Activated gamma-delta T cell (primary cell): Measurements from ENCODE around the gene SCMH1.
"Not testable (repeated sequence)": the region's sequence is repeated elsewhere in the genome, so short reads cannot be mapped to it uniquely, and the experiment has no call there.

Experiments used
- DNase-seq: peaks from one replicate; lab custom pipeline; 2025; lab: John Stamatoyannopoulos, UW
- total RNA-seq, 2 donors: gene quantifications; one replicate each; lab custom pipeline; 2026; lab: John Stamatoyannopoulos, UW

The SCMH1 gene
- total RNA-seq, result 26.0 to 27.3 reads per million in 2 donors

DNA sequence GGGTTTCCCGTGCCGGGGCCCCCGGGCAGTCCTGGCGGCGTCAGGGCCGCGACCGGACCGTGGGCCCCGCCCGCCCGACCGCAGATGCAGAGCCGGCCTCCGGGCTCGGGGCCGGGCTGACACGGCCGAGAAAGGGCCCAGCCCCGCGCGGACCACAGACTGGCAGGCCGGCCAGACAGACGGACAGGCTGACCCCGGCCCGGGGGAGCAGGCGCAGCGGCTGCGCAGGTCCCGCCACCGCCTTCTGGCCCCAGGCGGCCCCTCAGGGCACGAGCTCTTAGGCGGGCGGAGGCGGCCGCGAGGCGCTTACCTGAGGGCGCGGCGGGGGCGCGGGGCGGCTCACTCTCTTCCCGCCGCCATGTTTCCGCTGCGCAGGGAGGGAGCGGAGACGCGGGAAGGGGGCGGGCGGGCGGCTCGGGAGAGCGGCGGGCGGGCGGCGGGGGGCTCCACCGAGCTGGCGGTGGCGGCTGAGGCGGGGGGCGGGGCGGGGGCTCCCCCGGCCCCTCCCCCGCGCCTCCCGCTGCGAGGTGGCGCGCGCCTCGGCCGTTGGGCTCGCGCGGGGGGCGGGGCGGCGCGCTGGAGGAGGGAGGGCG, at the start of gene SCMH1:
Gene SCMH1, minus strand, starts transcription at position 558 of the 593 bp plus-strand sequence. CDS start 56,173 bp downstream, outside the sequence.
- DNase-seq, result peak; percentile 47

DNA sequence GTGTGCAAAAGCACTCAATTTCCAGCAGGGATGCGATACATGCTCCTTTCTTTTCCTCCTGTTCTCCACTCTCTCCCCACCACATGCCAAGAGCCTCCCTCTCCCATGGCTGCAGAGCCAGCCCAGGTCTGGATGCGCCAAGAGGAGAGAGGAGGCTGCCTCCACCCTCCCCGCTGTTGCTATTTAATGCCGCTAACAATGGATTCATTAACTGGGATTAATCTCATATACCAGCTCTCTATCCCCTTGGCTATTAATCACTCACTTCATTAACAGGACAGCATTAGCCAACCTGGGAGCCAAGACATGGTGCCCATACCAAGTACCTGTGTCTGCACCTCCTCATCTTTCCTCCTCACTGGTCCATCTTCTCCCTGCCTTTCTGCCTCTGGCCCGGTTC, 49.1 kb upstream of the SCMH1 start:
- DNase-seq, result no peak

DNA sequence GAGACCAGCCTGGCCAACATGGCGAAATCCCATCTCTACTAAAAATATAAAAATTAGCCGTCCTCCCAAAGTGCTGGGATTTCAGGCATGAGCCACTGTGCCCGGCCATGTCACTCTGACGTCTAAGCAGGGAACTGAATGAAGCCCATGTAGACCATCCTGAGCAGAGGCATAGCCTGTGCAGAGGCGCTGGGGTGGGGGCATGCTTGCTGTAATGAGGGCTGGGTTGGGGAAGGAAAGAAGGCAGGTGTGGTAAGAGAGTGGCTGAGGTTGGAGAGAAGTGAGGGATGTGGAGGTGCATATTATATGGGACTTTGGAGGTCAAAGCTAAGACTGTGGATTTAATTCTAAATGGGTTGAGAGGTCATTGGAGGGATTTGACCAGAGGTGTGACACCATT, 47.1 kb upstream of the SCMH1 start:
- no peak for DNase-seq

DNA sequence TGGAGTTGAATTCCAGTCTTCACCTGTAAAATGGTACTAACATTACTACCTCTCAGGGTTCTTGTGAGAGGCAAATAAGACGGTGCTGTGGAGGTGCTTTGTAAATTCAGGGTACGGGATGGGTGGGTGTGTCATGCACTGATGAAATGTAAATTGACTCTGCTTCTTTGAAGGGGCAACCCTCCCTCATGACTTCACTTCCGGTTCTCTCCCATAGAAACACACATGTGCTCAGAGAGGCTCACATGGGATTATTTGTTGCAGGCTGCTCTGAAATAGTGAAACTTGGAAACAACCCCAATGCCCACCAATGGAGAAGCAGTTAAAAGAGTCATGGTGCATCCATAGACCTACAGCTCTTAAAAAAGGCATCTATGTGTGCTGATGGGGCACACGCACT, 44.9 kb upstream of the SCMH1 start:
- DNase-seq, result no peak

DNA sequence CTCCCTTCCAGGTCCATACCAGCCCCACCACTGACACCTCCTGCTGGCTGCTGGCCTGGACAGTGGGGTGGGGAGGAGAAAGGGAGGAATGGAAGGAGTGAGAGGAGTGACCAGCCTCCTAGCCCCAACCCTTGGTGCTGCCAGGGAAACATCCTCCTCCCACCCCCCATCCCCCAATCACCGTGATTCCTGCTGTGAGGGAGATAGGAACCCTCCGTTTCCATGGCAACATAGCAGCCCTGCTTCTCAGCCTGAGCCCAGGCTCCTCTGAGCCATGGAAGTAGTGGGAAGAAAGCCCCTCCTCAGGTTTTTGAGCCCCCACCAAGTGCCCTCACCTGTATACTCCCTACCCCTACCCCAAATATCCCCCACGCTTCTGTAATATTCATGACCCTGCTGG, 44.4 kb upstream of the SCMH1 start:
- no peak for DNase-seq

DNA sequence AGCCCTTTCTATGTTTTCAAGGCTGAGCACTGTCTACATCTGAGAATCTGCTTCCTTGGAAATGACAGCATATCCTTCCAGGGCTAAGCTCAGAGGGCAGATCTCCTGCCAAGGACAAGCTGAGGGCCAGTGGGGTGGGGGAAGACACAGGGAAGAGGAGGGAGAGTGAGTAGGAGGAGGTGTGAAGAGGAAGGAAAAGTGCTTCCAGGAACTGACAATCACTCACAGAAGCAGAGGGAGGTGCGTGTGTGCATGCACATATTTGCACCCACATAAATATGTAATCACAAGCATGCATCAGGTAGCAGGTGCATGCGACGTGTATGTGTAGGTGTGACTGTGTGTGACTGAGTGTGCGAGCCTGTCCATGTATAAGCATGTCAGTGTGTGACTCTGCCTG, 43.7 kb upstream of the SCMH1 start:
- DNase-seq, result no peak

DNA sequence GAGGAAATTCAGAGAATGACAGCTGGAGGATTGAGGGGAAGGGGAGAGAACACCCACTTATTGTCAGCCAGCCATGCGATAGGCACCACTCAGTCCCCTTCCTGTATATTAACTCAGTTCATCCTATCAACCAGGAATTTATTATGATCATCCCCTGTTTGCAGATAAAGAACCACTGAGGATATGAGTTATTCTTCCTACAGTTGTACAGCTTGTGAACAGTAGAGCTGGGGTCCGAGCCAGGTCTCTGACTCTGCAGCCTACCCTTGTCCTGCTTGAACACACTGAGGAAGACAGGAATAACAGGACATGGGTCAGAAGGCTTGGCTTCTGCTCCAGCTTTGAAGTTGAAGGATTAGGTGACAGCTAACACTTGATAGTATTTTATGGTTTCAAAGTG, 42.0 kb upstream of the SCMH1 start:
- DNase-seq, result no peak

DNA sequence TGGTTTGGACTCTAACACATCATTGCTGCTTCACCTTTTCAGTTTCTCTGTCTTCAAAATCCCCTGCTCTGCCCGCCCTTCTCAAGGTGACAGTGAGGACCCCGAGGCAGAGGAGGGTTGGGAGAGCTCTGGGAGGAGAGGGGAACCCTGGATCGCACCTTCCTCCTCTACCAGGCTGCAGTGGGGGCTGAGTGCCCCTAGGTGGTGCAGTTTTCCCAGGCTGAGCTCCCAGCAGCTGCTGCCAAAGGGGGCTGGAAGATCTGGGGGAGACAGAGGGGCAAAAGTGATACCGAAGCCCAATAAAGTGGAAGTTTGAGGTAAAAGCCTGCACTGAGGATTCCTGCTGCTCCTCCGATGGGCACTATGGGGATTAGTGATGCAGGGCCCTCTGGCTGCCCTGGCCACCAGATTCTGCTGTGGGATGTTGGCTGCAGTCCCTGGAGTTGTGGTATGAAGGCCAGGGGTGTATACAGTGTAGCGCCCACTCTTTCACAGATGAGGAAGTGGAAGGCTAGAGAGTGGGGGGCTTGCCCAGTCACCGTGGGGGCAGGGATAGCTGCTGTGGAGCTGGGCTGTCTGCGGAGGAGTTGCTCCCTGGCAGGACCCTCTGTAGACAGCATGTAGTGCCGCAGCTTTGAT, 40.7 kb upstream of the SCMH1 start:
- no peak for DNase-seq

DNA sequence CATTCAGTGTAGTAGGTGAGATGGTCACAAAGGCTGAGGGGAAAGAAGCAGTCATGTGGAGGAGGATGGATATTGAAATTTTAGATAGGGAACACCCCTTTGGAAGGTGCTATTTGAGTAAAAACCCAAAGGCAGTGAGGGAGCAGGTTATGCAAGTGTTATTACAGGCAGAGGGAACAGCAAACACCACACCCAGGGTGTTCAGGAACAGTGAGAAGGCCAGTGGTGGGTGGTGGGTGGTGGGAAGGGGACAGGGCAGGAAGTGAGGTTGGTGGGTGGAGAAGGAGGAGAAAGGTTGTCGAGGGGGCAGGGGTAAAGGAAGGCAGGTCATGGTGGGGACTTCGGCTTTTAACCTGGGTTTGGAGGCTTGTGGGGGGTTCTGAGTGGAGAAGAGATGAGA, 39.2 kb upstream of the SCMH1 start:
- DNase-seq, result no peak

DNA sequence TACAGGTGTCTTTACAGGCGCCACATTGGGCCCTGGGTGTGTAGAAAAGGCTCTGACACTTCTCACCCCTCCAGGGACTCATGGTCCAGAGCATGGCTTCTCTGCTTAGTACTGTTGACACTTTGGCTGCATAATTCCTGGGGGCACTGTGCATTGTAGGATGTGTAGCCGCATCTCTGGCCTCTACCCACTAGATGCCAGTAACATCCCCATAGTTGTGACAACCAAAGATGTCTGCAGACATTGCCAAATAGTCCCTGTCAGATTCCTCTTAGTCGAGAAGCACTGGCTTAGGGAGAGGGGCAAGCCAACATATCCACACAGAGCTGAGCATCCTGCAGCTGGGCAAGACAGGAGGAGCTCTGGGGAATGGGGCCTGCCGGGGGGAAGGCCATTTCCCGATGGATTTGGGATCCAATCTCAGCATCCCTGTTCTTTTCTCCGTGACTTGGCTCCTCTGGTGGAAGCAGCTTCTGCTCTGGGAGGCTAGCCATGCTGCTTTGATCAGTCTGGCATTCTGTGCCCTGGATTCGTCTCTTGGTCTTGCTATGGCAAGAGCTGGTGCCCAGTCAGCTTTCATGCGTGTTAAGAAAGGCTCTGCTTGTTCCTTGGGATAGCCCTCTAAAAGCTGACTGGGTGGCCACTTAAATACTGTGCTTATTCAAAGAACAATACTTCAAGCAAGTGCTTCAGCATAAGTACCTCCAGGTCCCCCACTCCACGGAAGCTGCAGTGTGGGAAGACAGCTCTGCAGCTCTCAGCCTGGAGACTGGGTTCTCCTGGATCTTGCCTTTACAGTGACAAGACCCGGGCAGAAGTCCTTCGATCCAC, 38.3 kb upstream of the SCMH1 start:
- no peak for DNase-seq

DNA sequence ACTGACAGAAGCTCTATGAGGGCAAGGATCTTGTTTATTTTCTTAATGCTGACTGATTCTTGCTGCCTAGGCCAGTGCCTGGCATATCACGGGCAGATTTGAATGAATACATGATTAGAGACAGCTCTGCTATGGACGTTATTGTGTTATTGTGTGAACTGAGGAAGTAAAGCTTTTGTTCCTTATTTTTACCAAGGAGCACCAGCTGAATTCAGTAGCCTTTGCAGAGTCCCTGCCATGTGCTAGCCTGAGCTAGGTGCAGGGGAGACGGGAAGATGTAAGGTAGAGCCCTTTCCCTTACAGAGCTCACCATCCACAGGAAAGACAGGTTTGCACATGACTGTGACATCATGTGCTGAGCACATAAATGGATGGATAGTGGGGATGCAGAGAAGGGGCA, 36.0 kb upstream of the SCMH1 start:
- no peak for DNase-seq

DNA sequence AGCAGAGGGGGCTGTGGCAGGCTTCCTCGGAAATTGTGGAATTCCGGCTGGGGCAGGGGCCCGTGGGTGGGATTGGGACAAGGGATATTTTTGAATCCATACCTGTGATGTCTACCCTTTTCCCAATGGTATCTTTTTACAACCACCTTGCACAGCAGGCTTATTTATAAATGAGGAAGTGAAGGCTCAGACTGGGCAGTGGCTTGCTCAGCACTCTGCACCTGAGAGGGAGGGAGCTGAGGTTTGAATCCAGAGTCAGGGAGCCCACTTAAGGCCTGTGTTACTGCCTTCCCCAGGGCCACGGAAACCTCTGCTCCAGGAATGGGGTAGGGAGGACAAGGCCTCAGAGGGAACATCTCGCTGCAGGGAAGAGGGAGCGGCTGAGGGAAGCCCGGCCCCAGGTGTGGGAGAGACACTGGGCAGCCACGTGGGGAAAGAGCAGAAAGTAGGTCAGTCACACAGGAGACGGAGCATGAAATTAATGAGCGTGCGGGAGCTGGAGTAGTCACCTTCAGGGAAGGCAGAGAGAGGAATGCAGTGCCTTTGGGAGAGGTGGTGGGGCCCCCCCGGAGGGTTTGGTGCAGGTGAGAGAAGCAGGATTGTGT, 35.4 kb upstream of the SCMH1 start:
- no peak for DNase-seq

DNA sequence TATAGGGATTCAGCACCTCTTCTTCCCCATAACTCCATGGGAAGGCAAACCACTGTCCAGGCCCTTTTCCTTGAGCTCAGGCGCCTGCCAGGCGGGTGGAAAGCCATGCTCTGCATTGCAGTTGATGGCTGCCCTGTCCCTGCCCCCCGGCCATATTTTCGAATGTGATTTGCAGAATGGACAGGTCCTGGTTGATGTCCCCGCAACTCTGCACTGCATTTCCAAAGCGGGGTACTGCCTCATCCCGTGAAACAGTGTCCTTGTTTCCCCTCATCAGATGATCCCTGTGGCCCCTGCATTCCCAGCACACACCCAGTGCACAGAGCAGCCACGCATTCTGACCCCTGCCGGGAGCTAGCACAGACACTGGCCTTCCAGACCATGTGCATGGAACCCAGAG, 33.7 kb upstream of the SCMH1 start:
- no peak for DNase-seq

DNA sequence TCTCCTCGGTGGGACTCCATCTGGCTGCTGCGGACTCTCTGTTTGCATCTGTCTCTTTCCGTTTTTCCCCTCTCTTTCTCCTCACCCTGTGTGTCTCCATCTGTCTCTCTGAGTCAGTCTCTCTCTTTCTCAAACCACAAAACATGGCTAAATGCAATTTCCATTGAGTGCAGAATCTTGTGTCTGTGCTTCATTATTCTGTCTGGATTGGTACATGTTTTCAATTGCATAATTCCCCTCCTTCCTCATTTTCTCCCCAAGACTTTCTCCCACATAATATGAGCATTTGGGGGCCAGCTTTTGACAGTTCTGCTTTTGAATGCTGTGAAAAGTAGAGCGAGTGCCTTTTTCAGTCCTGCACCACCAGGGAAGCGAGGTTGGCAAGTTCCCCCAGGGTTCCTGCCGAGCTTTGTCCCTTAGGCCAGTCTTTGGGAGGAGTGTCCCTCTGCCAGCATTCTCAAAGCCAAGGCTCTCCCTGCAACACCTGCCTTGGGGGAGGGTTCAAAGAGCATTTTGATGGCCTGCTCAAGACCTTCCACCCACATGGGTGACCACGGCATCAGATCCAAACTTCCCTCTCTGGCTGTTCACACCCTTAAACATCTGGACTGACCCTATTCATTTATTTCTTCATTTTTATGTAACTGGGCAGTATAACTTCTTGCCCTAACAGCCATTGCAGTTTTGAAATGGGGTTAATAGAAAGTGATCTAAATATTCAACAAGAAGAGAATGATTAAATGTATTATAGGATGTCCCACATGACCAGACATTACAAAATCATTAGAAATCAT, 32.8 kb upstream of the SCMH1 start:
- no peak for DNase-seq

DNA sequence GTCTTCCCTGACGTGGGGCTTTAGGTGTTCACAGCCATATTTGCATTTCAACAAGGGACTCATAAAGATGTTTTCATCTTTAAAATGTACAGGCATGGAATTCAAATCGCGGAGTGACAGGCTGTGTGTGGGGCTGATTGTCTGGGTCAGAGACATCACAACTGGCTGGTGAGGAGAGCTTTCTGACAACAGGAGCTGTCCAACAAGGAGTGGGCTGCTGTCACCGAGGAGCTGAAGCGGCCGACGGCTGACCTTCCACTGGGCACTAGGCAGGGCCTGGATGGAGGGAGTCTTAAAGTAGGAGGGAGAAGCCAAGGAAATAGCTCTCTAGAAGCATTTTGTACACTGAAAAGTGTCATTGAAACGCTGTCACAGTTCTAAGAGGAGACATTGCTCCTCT, 30.5 kb upstream of the SCMH1 start:
- DNase-seq, result no peak

DNA sequence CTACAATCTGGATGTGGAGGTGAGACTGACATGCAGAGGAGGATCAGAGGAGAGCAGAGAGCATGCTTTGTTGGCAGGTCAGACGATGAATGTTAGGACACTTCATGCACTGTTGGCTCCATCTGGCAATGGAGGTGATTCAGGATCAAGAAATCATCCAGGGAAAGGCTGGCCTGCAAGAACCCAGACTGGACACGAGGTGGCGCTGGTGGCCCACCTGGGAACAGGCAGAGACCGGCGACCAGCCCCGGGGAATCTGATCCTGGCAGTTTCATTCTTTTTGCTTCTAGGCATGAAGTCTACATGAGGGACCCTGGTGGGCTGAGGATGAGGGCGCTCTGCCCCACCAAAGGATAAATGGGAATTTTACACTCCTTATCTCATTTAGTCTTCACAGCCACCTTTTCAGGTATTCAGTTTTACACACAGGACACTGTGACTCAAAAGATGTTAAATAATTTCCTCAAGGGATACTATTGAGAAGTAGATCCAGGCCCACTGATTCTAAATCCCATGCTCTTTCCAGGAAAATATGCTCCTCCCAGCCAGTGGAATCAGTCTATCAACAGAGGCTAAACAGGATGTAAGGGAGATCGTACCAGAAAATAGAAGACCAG, 26.2 kb upstream of the SCMH1 start:
- peak; percentile 23 for DNase-seq

DNA sequence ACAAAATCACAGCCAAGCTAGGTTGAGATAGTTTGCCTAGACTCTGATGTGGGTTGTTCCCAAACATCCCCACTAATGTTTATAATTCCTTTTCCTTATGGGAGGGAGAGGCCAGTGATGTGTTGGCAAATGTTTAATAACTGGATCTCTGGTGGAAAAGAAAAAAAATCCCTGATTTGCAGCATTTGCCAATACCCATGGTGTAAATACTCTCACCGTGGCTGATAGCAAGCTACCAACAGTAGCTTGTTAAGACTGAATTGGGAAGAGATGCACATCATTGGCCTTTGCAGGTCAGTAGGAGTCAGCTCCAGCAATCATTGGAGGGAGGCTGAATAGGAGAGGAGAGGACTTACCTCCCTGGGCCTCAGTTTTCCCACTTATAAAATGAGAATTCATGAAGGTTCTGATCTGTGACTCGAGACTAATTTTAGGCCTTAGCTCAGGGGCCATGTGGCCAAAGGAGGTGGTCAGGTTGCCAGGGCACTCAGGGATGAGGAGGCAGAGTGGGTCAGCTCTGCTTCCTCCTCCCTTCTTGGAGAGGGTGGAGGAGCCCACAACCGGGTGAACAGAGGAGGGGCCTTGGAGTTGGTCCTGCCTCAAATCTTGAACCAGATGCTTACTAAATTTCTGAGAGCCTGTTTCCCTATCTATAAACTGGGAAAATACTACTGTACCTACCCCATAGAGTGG, 20.0 kb upstream of the SCMH1 start:
- DNase-seq, result no peak

DNA sequence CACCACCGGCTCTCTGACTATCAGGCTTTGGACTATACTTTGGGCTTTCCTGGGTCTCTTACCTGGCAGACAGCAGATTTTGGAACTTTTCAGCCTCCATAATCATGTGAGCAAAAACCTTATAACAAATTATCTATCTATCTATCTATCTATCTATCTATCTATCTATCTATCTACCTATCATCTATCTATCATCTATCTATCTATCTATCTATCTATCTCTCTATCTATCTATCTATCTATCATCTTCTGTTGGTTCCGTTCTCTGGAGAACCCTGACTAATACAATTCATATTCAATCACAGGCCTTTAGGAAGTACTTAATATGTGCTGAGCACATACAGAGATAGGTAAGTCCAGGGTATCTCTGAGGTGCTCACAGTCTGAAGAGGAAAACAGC, 18.7 kb upstream of the SCMH1 start:
- no peak for DNase-seq

DNA sequence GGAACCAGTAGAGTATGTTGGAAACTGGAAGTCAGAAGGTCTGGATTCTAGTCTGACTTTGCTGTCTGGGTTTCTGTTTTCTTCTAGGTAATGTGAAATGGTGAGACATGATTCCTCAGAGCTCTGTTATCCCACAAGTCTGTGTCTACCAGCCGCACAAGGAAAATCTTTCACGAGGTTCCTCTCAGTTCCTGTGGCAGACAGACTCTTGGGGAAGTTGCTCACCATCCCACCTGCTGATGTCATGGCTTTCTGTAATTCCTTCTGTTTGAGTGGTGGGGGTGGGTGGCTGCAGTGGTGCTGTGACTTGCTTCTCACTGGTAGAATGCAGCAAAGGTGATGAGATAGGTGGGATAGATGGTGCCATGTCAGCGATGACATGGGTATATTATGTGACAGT, 17.1 kb upstream of the SCMH1 start:
- DNase-seq, result no peak

DNA sequence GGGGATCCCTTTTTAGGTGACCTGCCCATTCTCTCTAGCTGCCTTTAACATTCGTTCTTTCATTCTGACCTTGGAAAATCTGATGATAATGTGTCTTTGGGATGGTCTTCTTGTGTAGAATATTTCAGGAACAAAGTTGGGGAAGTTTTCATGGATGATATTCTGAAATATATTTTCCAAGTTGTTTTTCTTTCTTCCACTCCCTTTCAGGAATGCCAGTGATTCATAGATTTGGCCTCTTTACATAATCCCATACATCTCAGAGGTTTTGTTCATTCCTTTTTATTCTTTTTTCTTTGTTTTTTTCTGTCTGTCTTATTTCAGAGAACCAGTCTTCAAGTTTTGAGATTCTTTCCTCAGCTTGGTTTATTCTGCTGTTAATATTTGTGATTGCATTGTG, 13.9 kb upstream of the SCMH1 start:
- no peak for DNase-seq

DNA sequence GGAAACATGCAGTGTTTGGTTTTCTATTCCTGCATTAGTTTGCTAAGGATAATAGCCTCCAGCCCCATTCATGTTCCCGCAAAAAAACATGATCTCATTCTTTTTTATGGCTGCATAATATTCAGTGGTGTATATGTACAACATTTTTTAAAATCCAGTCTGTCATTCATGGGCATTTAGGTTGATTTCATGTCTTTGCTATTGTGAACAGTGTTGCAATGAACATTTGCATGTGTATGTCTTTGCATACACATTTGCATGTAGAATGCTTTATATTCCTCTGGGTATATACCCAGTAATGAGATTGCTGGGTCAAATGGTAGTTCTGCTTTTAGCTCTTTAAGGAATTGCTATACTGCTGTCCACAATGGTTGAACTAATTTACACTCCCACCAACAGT, 9.0 kb upstream of the SCMH1 start:
- not testable (repeated sequence) for DNase-seq
